ENCODE measurements around the gene CIT.

DNA sequence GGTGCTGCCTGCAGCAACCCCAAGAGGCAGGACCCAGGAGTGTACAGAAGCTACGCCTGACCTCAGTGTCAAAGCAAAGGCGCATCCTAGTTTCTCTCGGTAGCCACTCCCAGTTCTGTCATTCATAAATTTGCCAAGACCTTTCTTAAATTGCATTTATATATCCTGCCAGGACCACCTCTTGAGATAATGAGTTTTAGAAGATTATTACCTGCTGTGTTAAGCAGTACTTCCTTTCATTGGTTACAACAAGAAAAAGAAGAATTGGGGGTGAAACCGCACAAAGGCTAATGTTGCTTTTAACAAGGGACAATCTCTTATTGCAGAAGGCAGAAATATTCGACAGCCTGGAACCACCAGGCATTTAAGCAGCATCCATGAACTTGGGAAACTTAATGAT, 57.8 kb downstream of the CIT start:
- TF ChIP-seq POLR2A (IDR thresholded peaks at IDR 0.05; ENCODE audit: low read depth, low read length) (no peak), POLR2AphosphoS5 (IDR thresholded peaks at IDR 0.05; ENCODE audit: low read depth, low read length) (no peak), PAX5 (IDR thresholded peaks at IDR 0.05; ENCODE audit: insufficient read depth, low read length, severe bottlenecking) (no peak), TAF1 (IDR thresholded peaks at IDR 0.05; ENCODE audit: low read depth, low read length) (no peak)

All from GM12891 (cell line).